Lung (tissue), 12 donors: ENCODE results near the gene ARMC2. TPM values are rescaled to one million over a fixed set of nuclear protein-coding genes. Genes with fewer than 3 reads are reported as not detected.
A peak's percentile ranks its signal among the peaks of the same experiment; 100 is the strongest.
"Not testable (repeated sequence)": the region's sequence is repeated elsewhere in the genome, so short reads cannot be mapped to it uniquely, and the experiment has no call there.

ENCODE experiments used
- ATAC-seq: fragments of 200-7000 bp; cut with Tn5 transposase; one replicate; pipeline ENCODE4 v1.9.1; 2020; ENCODE audit warnings: moderate number of reproducible peaks; ENCODE audit not compliant: insufficient read depth, low FRiP score
- DNase-seq, 3 donors: peaks; one replicate each; pipeline ENCODE4 v3.0.0-alpha.2; 2013 to 2017
- H3K27ac ChIP-seq, 2 donors: one replicate each; pipeline ENCODE4 v1.5.1; 2013; ENCODE audit warnings: mild to moderate bottlenecking in 2 of 2, moderate library complexity in 2 of 2, control low read depth in 1 of 2, inconsistent platforms in 1 of 2, low read depth in 1 of 2, low read length in 1 of 2
- H3K27me3 ChIP-seq, 3 donors: one replicate each; pipeline ENCODE4 v1.5.1; 2013; ENCODE audit warnings: low read length in 2 of 3; ENCODE audit not compliant: control insufficient read depth in 3 of 3, insufficient read depth in 3 of 3
- H3K36me3 ChIP-seq, 4 donors: one replicate each; pipeline ENCODE4 v1.5.1; 2013; ENCODE audit warnings: low read length in 4 of 4, mild to moderate bottlenecking in 1 of 4, moderate library complexity in 1 of 4; ENCODE audit not compliant: control insufficient read depth in 4 of 4, insufficient read depth in 4 of 4
- H3K4me1 ChIP-seq, 5 donors: one replicate each; pipeline ENCODE4 v1.5.1; 2013; ENCODE audit warnings: low read length in 5 of 5, mild to moderate bottlenecking in 2 of 5, moderate library complexity in 1 of 5; ENCODE audit not compliant: control insufficient read depth in 5 of 5, insufficient read depth in 5 of 5
- H3K4me3 ChIP-seq: one replicate; pipeline ENCODE4 v1.5.1; 2013; ENCODE audit warnings: mild to moderate bottlenecking, control low read depth, moderate library complexity
- H3K9ac ChIP-seq, 2 donors: one replicate each; pipeline ENCODE4 v1.5.1; 2013; ENCODE audit warnings: low read length in 2 of 2, control low read depth in 1 of 2; ENCODE audit not compliant: insufficient read depth in 1 of 2
- H3K9me3 ChIP-seq, 4 donors: one replicate each; pipeline ENCODE4 v1.5.1; 2013; ENCODE audit warnings: low read length in 3 of 4, mild to moderate bottlenecking in 1 of 4, moderate library complexity in 1 of 4; ENCODE audit not compliant: control insufficient read depth in 4 of 4, insufficient read depth in 3 of 4
- WGBS, 2 donors: extraction: QIAGEN DNeasy Blood & Tissue Kit; methylation state at CpG; one replicate each; pipeline ENCODE4 v1.1.7; 2013; 5-methylcytosine and 5-hydroxymethylcytosine counted together
- polyA plus RNA-seq, 2 donors: library from polyadenylated mRNA; stranded (reverse); fragments of 200-250 nt; gene quantifications; one replicate each; pipeline ENCODE4 v1.2.1, GENCODE V29; 2013
- total RNA-seq, 2 donors: library from RNA; depleted of rRNA in 1 of 2; stranded (reverse); fragments of >200 nt in 1 of 2; gene quantifications; one replicate each; pipeline ENCODE4 v1.2.1, GENCODE V29; 2014 to 2021
- TF ChIP-seq, protein P1 (sequence below): IDR thresholded peaks from 2 replicates; pipeline ENCODE4 v1.5.1; 2012; ENCODE audit warnings: mild to moderate bottlenecking; ENCODE audit errors: control extremely low read depth, extremely low read depth
- donor health status: control.
- donor health status: control.
- donor health status: Bipolar disorder and iron deficiency.
- donor health status: healthy.
- donor health status: DM: yes; HTN: yes; CAD: no.

ARMC2 gene
- total and polyA plus RNA-seq, 4 donors = 2.9 to 16.5 (median 7.4) TPM

GRCh38 chr6:108969776-108970175 lies 121.6 kb downstream of the ARMC2 start:
- H3K27me3 ChIP-seq = no peaks in the 10 kb centered on the region
- H3K4me3 ChIP-seq = no peak overlapping the region
- 73 to 75% methylated on average over 2 of the region's 2 CpGs for WGBS, 2 donors
- H3K9ac ChIP-seq = no peak overlapping the region
- H3K9me3 ChIP-seq = no peaks in the 10 kb centered on the region
- DNase-seq (no peak), ATAC-seq (no peak)
- H3K4me1 ChIP-seq = peaks cover 4 to 9% (median 5%) of the 10 kb centered on the region in 5 donors
- peaks cover 0 to 3% (median 0%) of the 10 kb centered on the region in 4 donors for H3K36me3 ChIP-seq
- TF ChIP-seq, protein P1, sequence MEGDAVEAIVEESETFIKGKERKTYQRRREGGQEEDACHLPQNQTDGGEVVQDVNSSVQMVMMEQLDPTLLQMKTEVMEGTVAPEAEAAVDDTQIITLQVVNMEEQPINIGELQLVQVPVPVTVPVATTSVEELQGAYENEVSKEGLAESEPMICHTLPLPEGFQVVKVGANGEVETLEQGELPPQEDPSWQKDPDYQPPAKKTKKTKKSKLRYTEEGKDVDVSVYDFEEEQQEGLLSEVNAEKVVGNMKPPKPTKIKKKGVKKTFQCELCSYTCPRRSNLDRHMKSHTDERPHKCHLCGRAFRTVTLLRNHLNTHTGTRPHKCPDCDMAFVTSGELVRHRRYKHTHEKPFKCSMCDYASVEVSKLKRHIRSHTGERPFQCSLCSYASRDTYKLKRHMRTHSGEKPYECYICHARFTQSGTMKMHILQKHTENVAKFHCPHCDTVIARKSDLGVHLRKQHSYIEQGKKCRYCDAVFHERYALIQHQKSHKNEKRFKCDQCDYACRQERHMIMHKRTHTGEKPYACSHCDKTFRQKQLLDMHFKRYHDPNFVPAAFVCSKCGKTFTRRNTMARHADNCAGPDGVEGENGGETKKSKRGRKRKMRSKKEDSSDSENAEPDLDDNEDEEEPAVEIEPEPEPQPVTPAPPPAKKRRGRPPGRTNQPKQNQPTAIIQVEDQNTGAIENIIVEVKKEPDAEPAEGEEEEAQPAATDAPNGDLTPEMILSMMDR = no peak
- H3K27ac ChIP-seq = peak overlapping the region in 1 of 2 donors; percentile 56

DNA sequence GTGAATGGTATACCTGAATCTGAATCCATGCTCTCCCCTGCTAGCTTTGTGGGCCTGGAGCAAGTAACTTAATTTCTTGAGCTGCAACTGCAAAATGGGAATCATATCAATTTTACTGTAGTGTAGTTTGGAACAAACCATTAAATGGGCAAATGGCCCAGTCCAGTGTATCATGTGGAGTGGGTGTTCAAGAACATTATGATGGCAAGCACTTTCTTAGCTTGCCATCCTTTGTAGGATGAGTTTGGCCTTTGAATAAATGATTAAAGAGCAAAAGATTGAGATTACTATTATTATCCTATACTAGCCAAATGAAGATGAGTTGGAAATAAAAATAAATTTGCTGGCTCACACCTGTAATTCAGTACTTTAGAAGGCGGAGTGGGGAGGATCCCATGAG lies 126.0 kb downstream of the ARMC2 start:
- DNase-seq = no peak

DNA sequence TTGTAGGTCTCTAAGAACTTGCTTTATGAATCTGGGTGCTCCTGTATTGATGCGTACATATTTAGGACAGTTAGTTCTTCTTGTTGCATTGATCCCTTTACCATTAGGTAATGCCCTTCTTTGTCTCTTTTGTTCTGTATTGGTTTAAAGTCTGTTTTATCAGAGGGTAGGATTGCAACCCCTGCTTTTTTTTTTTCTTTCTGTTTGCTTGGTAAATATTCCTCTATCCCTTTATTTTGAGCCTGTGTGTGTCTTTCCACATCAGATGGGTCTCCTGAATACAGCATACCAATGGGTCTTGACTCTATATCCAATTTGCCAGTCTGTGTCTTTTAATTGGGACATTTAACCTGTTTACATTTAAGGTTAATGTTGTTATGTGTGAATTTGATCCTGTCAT lies 130.4 kb downstream of the ARMC2 start:
- H3K4me1 ChIP-seq, H3K36me3 ChIP-seq, DNase-seq, H3K4me3 ChIP-seq, H3K27me3 ChIP-seq, H3K9ac ChIP-seq, H3K9me3 ChIP-seq, H3K27ac ChIP-seq, ATAC-seq: not testable (repeated sequence)
- 100% methylated on average over 1 of the region's 1 CpG for WGBS, 2 donors

More for the DNA sequence above, 126.0 kb downstream of the ARMC2 start:
- H3K36me3 ChIP-seq = no peaks in the 10 kb centered on the region
- H3K4me1 ChIP-seq = peaks cover 0 to 4% (median 0%) of the 10 kb centered on the region in 5 donors
- no peaks in the 10 kb centered on the region for H3K27me3 ChIP-seq
- TF ChIP-seq, protein P1 = no peak
- H3K4me3 ChIP-seq = no peak overlapping the region
- no peaks in the 10 kb centered on the region for H3K9me3 ChIP-seq
- H3K27ac ChIP-seq = no peak overlapping the region
- H3K9ac ChIP-seq = no peak overlapping the region
- no peak for ATAC-seq
- 98 to 100% methylated on average over 1 of the region's 1 CpG for WGBS, 2 donors

DNA sequence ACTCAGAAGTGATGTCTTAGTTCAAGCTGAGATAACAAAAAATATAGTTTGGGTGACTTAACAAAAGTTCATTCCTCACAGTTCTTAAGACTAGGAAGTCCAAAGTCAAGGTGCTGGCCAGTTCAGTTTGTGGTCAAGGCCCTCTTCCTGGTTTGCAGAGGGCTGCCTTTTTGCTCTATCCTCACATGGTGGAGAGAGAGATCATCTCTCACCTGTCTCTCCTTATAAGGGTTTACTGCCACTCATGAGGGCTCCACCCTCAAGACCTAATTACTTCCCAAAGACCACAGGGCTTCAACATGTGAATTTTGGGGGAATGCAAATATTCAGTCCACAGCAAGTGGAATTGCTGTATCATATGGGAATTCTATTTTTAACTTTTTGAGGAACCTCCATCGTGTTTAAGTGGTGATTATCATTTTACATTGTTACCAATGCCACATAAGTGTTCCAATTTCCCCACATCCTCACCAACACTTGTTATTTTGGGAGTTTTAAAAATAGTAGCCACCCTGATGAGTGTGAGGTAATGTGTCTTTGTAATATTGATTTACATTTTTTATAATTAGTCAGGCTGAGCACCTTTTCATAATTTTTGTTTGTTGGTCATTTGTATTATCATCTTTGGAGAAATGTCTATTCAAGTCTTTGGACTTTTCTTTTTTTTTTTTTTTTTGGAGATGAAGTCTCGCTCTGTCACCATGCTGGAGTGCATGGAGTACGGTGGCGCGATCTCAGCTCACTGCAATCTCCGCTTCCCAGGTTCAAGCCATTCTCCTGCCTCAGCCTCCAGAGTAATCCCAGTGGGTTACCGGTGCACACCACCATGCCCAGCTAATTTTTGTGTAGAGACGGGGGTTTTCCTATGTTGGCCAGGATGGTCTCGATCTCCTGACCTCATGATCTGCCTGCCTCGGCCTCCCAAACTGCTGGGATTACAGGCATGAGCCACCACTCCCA lies 134.2 kb downstream of the ARMC2 start:
- WGBS, 2 donors = 85 to 90% methylated on average over 10 of the region's 10 CpGs
- no peaks in the 10 kb centered on the region for H3K4me1 ChIP-seq
- ATAC-seq = no peak
- TF ChIP-seq, protein P1 = no peak
- H3K9ac ChIP-seq = no peak overlapping the region
- H3K27ac ChIP-seq = no peak overlapping the region
- no peak for DNase-seq
- H3K27me3 ChIP-seq = no peaks in the 10 kb centered on the region
- H3K36me3 ChIP-seq = peaks cover 0 to 8% (median 5%) of the 10 kb centered on the region in 4 donors
- H3K4me3 ChIP-seq = no peak overlapping the region
- peaks cover 0 to 6% (median 0%) of the 10 kb centered on the region in 4 donors for H3K9me3 ChIP-seq
